ENCODE data around the gene PRDM16.

GRCh38 chr1:3429320-3429719 lies 360.3 kb downstream of the PRDM16 start:
- no peak for TF ChIP-seq POLR2A (IDR thresholded peaks at IDR 0.05)
- TF ChIP-seq CTCF (IDR thresholded peaks at IDR 0.05): no peak

Measured in uterus (tissue), 2 donors.